Adrenal gland (tissue), 5 donors: ENCODE data around the gene CAMSAP1.

Experiments
- CTCF ChIP-seq, 6 experiments: fragments of 450-650 bp in 4 of 6; fragments of 200-600 bp in 2 of 6; sonication (generic) in 1 of 6; IDR thresholded peaks; 1 replicate in 5 of 6; 2 replicates in 1 of 6; pipeline versions ENCODE4 v1.5.1 to v1.8.0; 2016 to 2021; ENCODE audit warnings: antibody characterized with exemption in 6 of 6, mild to moderate bottlenecking in 2 of 6, moderate library complexity in 1 of 6
- POLR2A ChIP-seq, 2 donors: fragments of 450-650 bp; IDR thresholded peaks; one replicate each; pipeline ENCODE4 v1.6.1; 2017; ENCODE audit warnings: antibody characterized with exemption in 2 of 2, mild to moderate bottlenecking in 2 of 2, moderate library complexity in 1 of 2
- donor health status: DM: no; HTN: no; CAD: no.

DNA sequence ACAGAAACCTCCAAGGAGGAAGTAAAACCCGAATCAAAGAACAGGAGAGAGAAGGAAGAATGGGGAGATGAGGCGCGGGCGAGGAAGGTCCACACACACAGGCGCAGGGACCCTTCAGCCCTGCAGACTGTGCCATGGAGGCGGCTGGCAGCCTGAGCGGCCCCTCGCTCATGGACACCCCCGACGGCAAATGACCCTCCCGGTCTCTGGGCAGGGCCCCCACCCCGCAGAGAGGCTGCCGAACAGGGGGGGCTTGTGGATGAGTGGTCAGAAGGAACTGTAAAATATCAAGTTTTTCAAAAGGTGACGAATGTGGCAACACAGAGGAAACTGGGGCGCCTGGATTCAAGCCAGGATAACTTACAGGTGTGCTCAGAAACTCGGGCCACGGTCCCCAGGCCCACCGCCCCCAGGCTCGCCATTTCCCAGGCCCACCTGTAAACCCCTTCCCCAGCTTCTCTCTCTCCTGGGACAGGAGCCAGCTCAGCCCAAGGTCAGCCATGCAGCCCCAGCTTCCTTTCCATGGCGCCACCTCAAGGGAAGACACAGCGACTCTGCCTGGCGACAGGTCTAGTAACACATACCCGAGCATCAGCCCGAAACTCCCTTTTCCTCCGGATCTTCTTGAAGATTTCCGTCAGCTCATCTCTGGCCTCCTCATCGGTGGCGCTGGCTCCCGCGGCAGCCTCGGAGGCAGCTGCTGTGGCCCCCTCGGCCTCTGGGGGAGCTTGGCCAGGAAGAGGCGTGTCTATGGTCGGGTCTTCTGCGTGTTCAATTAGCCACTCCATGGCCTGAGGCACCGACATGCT is 37.3 kb upstream of the CAMSAP1 start:
- no peak for TF ChIP-seq CTCF (IDR thresholded peaks at IDR 0.05)
- no peak for TF ChIP-seq POLR2A (IDR thresholded peaks at IDR 0.05)
